GM23248 (cell line): ENCODE measurements around the gene TBC1D10A. TPM values are rescaled to one million over a fixed set of nuclear protein-coding genes. Genes with fewer than 3 reads are reported as not detected.

ENCODE experiments used
- DNase-seq: peaks from one replicate; pipeline ENCODE4 v3.0.0-alpha.2; 2015
- H2AFZ ChIP-seq: fragments of 200-600 bp; sonication (generic); 2 replicates; pipeline ENCODE4 v1.6.1; 2016; ENCODE audit warnings: antibody characterized with exemption
- H3F3A ChIP-seq: fragments of 200-600 bp; sonication (generic); 2 replicates; pipeline ENCODE4 v1.6.1; 2016; ENCODE audit warnings: mild to moderate bottlenecking, antibody characterized with exemption, mixed run types; ENCODE audit not compliant: insufficient read depth
- H3K27ac ChIP-seq: fragments of 200-600 bp; sonication (generic); 2 replicates; pipeline ENCODE4 v1.5.1; 2016; ENCODE audit warnings: mild to moderate bottlenecking
- H3K27me3 ChIP-seq: fragments of 200-600 bp; sonication (generic); replicated peaks from 2 replicates; pipeline ENCODE4 v1.6.1; 2016; ENCODE audit warnings: mild to moderate bottlenecking; ENCODE audit not compliant: insufficient read depth
- H3K36me3 ChIP-seq: fragments of 200-600 bp; sonication (generic); 2 replicates; pipeline ENCODE4 v1.6.1; 2016; ENCODE audit warnings: low read depth, mild to moderate bottlenecking
- H3K4me1 ChIP-seq: fragments of 200-600 bp; sonication (generic); 2 replicates; pipeline ENCODE4 v1.6.1; 2016; ENCODE audit warnings: mild to moderate bottlenecking; ENCODE audit not compliant: insufficient read depth
- H3K4me2 ChIP-seq: fragments of 200-600 bp; sonication (generic); one replicate; pipeline ENCODE4 v1.6.1; 2016; ENCODE audit warnings: mild to moderate bottlenecking; ENCODE audit not compliant: unreplicated experiment
- H3K4me3 ChIP-seq: fragments of 200-600 bp; sonication (generic); 2 replicates; pipeline ENCODE4 v1.5.1; 2016; ENCODE audit warnings: mild to moderate bottlenecking
- H3K79me2 ChIP-seq: fragments of 200-600 bp; sonication (generic); 2 replicates; pipeline ENCODE4 v1.6.1; 2016; ENCODE audit warnings: mild to moderate bottlenecking; ENCODE audit not compliant: insufficient read depth
- H3K9ac ChIP-seq: fragments of 200-600 bp; sonication (generic); 2 replicates; pipeline ENCODE4 v1.6.1; 2016; ENCODE audit warnings: mild to moderate bottlenecking
- H3K9me2 ChIP-seq: fragments of 200-600 bp; sonication (generic); 2 replicates; pipeline ENCODE4 v1.6.1; 2016; ENCODE audit warnings: mixed run types, mild to moderate bottlenecking, moderate library complexity; ENCODE audit not compliant: insufficient read depth
- H3K9me3 ChIP-seq: fragments of 200-600 bp; sonication (generic); one replicate; pipeline ENCODE4 v1.6.1; 2017; ENCODE audit warnings: low read depth
- H4K20me1 ChIP-seq: fragments of 200-600 bp; sonication (generic); 2 replicates; pipeline ENCODE4 v1.6.0; 2016; ENCODE audit not compliant: insufficient read depth
- EZH2 ChIP-seq: fragments of 200-600 bp; sonication (generic); IDR thresholded peaks from 2 replicates; pipeline ENCODE4 v1.6.1; 2018; ENCODE audit warnings: antibody characterized with exemption, mild to moderate bottlenecking; ENCODE audit not compliant: insufficient read depth, poor library complexity, severe bottlenecking
- EZH2phosphoT487 ChIP-seq: fragments of 200-600 bp; sonication (generic); IDR thresholded peaks from 2 replicates; pipeline ENCODE4 v1.6.1; 2018; ENCODE audit warnings: antibody characterized with exemption, moderate library complexity, mild to moderate bottlenecking, low read depth; ENCODE audit not compliant: insufficient read depth
- WGBS, 2 experiments: methylation state at CpG; one replicate each; pipeline ENCODE4 v1.1.6; 2015 to 2017; ENCODE audit warnings: low lambda C conversion rate in 2 of 2, low coverage in 1 of 2; ENCODE audit errors: missing lambda C conversion rate in 2 of 2; 5-methylcytosine and 5-hydroxymethylcytosine counted together
- in situ Hi-C: fragments of 300-500 bp; cut with MboI; formaldehyde crosslinking; loops from 2 replicates; pipeline ENCODE4 v1.15.0; 2020
- polyA plus RNA-seq: library from polyadenylated mRNA; unstranded; fragments of >200 nt; fragmentation: Nextera tagmentation; extraction: Ambion mirVana; gene quantifications from 2 replicates; pipeline ENCODE4 v1.2.1, GENCODE V29; 2016
- total RNA-seq: library from RNA; depleted of rRNA; stranded (reverse); fragments of >200 nt; shearing (Covaris generic); gene quantifications from 2 replicates; pipeline ENCODE4 v1.2.3, GENCODE V29; 2014

TBC1D10A gene
- total and polyA plus RNA-seq, 2 experiments from 2014 or later: 16.9 to 21.9 TPM

GRCh38 chr22:30348809-30349208 is 22.1 kb upstream of the TBC1D10A start:
- peaks cover 62% of the 10 kb centered on the region for H3K36me3 ChIP-seq
- peak overlapping the region; percentile 24 for H3K27ac ChIP-seq
- H3F3A ChIP-seq: no peaks in the 10 kb centered on the region
- H2AFZ ChIP-seq: no peak overlapping the region
- TF ChIP-seq EZH2 (no peak), EZH2phosphoT487 (no peak)
- peak; percentile 38 for DNase-seq
- no peaks in the 10 kb centered on the region for H3K9me3 ChIP-seq
- H3K4me3 ChIP-seq: no peak overlapping the region
- H3K9me2 ChIP-seq: no peaks in the 10 kb centered on the region
- WGBS, 2 experiments: 31 to 35% methylated on average over 4 of the region's 4 CpGs
- no peaks in the 10 kb centered on the region for H3K27me3 ChIP-seq
- no peak overlapping the region for H3K4me2 ChIP-seq
- H3K79me2 ChIP-seq: peaks cover 81% of the 10 kb centered on the region
- H3K4me1 ChIP-seq: no peaks in the 10 kb centered on the region
- peak overlapping the region; percentile 2; the same call in 1 of the 2 replicates for H3K9ac ChIP-seq
- in situ Hi-C loops: no loop called here
- no peaks in the 10 kb centered on the region for H4K20me1 ChIP-seq

- TF ChIP-seq EZH2phosphoT487 (no peak), EZH2 (no peak)
- 46 to 53% methylated on average over 4 of the region's 4 CpGs for WGBS, 2 experiments
- no peak overlapping the region for H2AFZ ChIP-seq
- in situ Hi-C loops: no loop called here
- no peaks in the 10 kb centered on the region for H4K20me1 ChIP-seq
- H3K9me2 ChIP-seq: no peaks in the 10 kb centered on the region
- no peaks in the 10 kb centered on the region for H3K9me3 ChIP-seq
- H3K27me3 ChIP-seq: no peaks in the 10 kb centered on the region
- peaks cover 77% of the 10 kb centered on the region for H3K79me2 ChIP-seq
- H3K4me2 ChIP-seq: no peak overlapping the region
- peak overlapping the region; percentile 24 for H3K27ac ChIP-seq
- peak overlapping the region; percentile 2; the same call in 1 of the 2 replicates for H3K9ac ChIP-seq
- no peak for DNase-seq
- H3K36me3 ChIP-seq: peaks cover 66% of the 10 kb centered on the region
- H3K4me3 ChIP-seq: no peak overlapping the region
- no peaks in the 10 kb centered on the region for H3F3A ChIP-seq
- H3K4me1 ChIP-seq: no peaks in the 10 kb centered on the region
These were observed 21.7 kb upstream of the TBC1D10A start for GRCh38 chr22:30348404-30348803.

GRCh38 chr22:30347255-30347892 is 20.6 kb upstream of the TBC1D10A start:
- no peaks in the 10 kb centered on the region for H4K20me1 ChIP-seq
- H3K36me3 ChIP-seq: peaks cover 72% of the 10 kb centered on the region
- H2AFZ ChIP-seq: no peak overlapping the region
- WGBS, 2 experiments: 78 to 89% methylated on average over 5 of the region's 5 CpGs
- H3K9me2 ChIP-seq: no peaks in the 10 kb centered on the region
- no peaks in the 10 kb centered on the region for H3F3A ChIP-seq
- no peaks in the 10 kb centered on the region for H3K27me3 ChIP-seq
- H3K9me3 ChIP-seq: no peaks in the 10 kb centered on the region
- H3K4me3 ChIP-seq: no peak overlapping the region
- in situ Hi-C loops: no loop called here
- no peak overlapping the region for H3K27ac ChIP-seq
- no peak overlapping the region for H3K4me2 ChIP-seq
- H3K9ac ChIP-seq: no peak overlapping the region
- TF ChIP-seq EZH2 (no peak), EZH2phosphoT487 (no peak)
- no peaks in the 10 kb centered on the region for H3K4me1 ChIP-seq
- H3K79me2 ChIP-seq: peaks cover 66% of the 10 kb centered on the region
- DNase-seq: no peak

- Histone ChIP-seq H3K27me3 (no peaks in the 10 kb centered on the region), H2AFZ (no peak overlapping the region), H3K4me3 (no peak overlapping the region), H3F3A (no peaks in the 10 kb centered on the region), H3K9ac (no peak overlapping the region), H3K9me2 (no peaks in the 10 kb centered on the region), H3K9me3 (no peaks in the 10 kb centered on the region), H3K36me3 (peaks cover 61% of the 10 kb centered on the region), H3K27ac (no peak overlapping the region), H3K4me2 (no peak overlapping the region), H4K20me1 (no peaks in the 10 kb centered on the region), H3K79me2 (peaks cover 39% of the 10 kb centered on the region), H3K4me1 (no peaks in the 10 kb centered on the region)
- no peak for DNase-seq
- WGBS, 2 experiments: 93 to 95% methylated on average over 13 of the region's 13 CpGs
- TF ChIP-seq EZH2phosphoT487 (no peak), EZH2 (no peak)
- in situ Hi-C loops: no loop called here
These were observed 17.9 kb upstream of the TBC1D10A start for GRCh38 chr22:30344447-30345200.
